Adipose tissue (tissue), 3 donors: Measurements from ENCODE around the gene ARID1B. TPM values are rescaled to one million over a fixed set of nuclear protein-coding genes. Genes with fewer than 3 reads are reported as not detected.
A peak's percentile ranks its signal among the peaks of the same experiment; 100 is the strongest.

ENCODE experiments used
- H3K27ac ChIP-seq: one replicate; pipeline ENCODE4 v1.5.1; 2013; ENCODE audit warnings: low read depth, low read length
- WGBS, 3 donors: extraction: QIAGEN DNeasy Blood & Tissue Kit; methylation state at CpG; one replicate each; pipeline ENCODE4 v1.1.7; 2013; 5-methylcytosine and 5-hydroxymethylcytosine counted together
- polyA plus RNA-seq, 3 donors: library from polyadenylated mRNA; stranded (reverse); fragments of 200-250 nt; gene quantifications; one replicate each; pipeline ENCODE4 v1.2.3, GENCODE V29; 2013
- donor health status: healthy with polysubstance abuse.
- donor health status: Bipolar disorder and iron deficiency.
- donor health status: healthy.

ARID1B gene
- polyA plus RNA-seq, 3 donors, result 14.0 to 29.2 (median 21.9) TPM

DNA sequence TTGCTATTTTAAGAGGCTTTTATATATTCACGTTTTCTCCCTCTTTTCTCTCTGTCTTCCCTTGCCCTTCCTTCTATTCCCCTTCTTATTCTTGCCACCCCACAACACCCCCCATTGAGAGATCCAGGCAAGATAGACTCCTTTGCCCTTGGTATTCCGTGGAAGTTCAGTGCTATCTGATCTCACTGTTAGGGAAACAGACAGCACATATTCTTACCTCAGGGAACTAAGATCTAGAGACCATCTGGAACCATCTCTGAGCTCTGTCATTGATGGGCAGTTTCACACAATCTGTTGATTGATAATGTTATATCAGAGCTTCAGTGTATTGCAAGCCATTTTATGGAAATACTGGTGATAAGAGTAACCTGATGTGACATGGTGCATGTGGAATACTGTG is 228.8 kb downstream of the ARID1B start:
- WGBS, 3 donors, result 43 to 82% (median 79%) methylated on average over 2 of the region's 2 CpGs
- H3K27ac ChIP-seq, result no peak overlapping the region

DNA sequence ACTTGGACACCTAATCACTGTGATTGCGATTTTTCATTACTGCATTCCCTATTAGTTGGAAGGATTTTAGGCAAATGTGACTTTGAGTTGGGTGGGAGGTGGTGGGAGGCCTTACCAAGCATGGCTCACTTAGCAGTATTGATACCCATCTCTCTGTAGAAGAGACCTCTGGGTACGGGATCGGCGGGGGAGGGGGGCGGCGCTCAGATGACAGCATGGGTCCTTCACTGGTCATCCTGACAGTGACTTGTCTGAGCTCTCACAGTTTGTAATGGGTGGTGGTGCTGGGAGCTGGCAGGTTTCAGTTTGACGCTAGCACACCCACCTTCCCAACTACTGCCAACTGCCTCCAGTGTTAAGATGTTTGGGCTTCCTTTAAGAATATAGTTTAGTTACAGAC is 231.4 kb downstream of the ARID1B start:
- 92 to 98% (median 95%) methylated on average over 7 of the region's 7 CpGs for WGBS, 3 donors
- no peak overlapping the region for H3K27ac ChIP-seq

- 79 to 97% (median 80%) methylated on average over 3 of the region's 3 CpGs for WGBS, 3 donors
Observed at GRCh38 chr6:157012355-157012754, 235.2 kb downstream of the ARID1B start.

DNA sequence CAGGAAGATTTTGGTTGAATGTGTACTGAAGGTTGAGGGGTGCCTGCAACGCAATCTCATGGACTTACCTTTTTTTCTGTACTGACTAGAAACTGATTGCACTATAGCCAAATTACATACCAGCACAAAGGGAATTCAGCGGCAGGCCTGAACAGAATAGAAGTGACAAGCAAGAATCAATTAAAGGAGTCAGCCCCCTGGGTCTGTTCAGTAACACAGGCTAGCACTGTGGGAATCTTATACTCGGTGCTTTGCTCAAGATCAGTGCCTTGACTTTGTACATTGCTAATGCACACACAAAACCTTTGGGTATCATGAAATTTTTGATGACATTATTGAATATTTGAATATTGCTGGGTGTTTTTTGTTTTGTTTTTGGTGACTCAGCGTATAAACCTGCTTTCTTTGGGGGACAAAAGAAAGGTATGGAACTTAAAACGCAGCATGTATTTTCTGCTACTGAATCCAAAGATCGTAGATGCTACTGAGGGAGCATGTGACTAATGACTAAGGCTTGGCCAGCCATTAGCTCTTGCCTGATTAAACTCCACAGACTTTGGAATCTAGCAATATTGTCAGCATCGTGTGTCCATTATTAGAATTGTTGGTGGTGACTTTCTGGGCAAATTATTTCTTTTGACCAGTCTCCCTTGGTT is 236.6 kb downstream of the ARID1B start:
- whole genome bisulfite sequencing, 3 donors, result 82 to 92% (median 87%) methylated on average over 7 of the region's 7 CpGs
- no peak overlapping the region for H3K27ac ChIP-seq

More at GRCh38 chr6:157012355-157012754, 235.2 kb downstream of the ARID1B start:
- H3K27ac ChIP-seq, result no peak overlapping the region

DNA sequence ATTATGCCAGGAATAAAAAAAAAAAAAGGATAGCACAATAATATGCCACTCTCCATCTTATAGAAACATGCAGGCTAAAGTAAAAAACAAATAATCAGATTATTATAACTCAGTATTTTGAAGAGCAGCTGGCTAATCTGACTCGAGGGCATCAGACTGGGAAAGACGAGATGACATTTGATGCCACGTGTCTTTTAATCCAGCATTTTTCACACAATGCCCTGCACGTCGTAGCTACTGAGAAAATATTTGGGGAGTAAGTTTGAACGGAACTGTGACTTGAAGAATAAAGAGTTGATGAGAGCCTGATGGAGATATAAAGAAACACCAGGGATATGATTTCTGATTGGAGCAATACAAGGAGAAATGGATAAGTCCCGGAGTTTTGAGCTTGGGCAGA is 237.7 kb downstream of the ARID1B start:
- H3K27ac ChIP-seq, result no peak overlapping the region
- WGBS, 3 donors, result 83 to 85% (median 84%) methylated on average over 7 of the region's 7 CpGs

DNA sequence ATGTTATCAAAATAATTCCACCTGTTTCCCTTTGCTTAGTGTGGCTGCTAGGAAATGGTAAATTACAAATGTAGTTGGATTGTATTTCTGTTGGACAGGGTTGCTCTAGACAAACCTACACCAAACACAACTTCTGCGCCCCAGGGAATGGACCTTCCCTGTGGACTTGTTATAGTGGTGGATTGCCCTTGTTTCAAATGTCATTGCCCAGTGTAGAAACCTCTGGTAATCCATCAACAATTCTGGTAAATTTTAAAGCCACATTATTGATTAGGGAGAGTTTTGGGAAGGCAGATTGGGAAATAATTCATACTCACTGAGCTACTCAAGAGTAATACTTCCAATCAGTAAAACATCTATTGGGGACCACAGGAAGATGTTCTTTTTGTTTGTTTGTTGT is 239.8 kb downstream of the ARID1B start:
- H3K27ac ChIP-seq, result no peak overlapping the region

DNA sequence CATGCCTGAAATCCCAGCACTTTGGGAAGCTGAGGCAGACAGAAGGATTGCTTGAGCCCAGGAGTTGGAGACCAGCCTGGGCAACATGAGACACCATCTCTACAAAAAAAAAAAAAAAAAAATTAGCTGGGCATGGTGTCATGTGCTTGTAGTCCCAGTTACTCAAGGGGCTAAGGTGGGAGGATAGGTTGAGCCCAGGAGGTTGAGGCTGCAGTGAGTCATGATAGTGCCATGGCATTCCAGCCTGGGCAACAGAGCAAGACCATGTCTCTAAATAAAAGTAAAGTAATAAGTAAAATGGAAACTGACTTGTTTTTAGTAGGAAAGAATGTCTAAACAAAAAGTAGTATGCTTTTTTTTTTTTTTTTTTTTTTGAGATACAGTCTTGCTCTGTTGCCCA is 240.7 kb downstream of the ARID1B start:
- no peak overlapping the region for H3K27ac ChIP-seq

More for the DNA sequence above, 239.8 kb downstream of the ARID1B start:
- 100% methylated on average over 1 of the region's 1 CpG for WGBS, 3 donors

DNA sequence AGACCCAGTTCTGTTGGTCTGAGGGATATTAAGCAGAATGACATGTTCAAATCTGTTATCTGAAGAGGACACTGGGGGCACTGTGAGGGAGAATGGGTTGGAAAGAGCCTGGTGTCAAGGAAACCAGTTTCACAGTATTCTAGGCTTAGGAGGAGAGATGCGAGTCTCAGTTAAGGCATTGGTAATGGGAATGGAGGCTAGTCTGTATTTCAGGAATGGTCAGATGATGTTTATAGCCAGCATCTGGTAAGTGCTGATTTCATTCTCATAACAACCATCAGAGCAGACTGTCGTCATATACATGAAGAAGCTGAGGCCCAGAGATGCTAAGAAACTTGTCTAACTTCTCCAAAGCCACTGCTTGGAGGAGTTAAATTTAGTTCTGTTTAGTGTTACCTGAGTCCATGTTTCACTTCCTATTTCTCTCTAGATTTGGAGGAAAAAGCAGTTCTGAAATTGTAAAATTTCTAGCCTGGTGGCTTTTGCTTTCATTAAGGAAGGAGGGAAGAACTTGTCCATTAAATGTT is 242.0 kb downstream of the ARID1B start:
- 85 to 88% (median 86%) methylated on average over 2 of the region's 2 CpGs for WGBS, 3 donors
- H3K27ac ChIP-seq, result no peak overlapping the region

- 63 to 83% (median 68%) methylated on average over 7 of the region's 7 CpGs for WGBS, 3 donors
- H3K27ac ChIP-seq, result no peak overlapping the region
Observed at GRCh38 chr6:157019733-157020132, 242.6 kb downstream of the ARID1B start.

DNA sequence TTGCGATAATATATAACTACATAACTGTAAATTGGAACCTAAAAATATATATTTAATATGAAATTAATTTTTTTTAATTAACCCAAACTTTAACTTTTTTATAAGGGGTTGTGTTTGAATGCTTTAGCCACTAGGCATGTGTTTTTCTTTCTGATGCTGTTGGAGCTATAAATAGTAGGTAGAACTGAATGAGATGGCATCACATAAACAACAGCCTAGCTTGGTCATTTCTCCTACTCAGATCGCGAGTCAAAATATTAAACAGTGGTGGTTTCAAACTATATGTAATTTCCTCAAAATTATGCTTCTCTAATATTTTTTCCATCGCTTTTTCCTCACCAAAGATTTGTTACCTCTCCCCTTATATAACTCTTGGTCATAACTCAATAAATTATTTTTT is 243.2 kb downstream of the ARID1B start:
- 24 to 41% (median 27%) methylated on average over 4 of the region's 4 CpGs for WGBS, 3 donors
- no peak overlapping the region for H3K27ac ChIP-seq

DNA sequence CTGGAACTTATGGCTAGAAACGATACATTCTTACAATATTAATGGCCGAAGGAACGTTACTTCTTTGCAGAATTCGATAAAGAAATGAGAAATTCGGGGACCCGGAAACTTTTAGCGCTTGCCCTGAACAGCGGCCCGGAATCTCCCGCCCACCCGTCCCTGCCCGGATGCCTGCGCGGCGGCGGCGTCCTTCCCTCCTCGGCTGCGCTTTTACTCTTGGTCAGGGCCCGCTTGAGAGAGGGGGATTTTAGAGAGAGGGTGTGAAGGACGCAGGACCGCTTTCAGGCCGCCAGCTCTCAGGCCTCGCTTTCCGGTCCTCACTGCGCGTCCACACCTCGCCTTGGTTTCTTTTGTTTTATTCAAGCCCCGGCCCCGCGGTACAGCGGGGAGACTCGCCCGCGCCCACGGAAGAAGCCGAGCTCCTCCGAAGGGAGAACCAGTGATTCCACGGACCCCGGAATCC is 243.7 kb downstream of the ARID1B start:
- H3K27ac ChIP-seq, result peak overlapping the region; percentile 96
- 0 to 1% (median 0%) methylated on average over 39 to 40 of the region's 40 CpGs for WGBS, 3 donors

DNA sequence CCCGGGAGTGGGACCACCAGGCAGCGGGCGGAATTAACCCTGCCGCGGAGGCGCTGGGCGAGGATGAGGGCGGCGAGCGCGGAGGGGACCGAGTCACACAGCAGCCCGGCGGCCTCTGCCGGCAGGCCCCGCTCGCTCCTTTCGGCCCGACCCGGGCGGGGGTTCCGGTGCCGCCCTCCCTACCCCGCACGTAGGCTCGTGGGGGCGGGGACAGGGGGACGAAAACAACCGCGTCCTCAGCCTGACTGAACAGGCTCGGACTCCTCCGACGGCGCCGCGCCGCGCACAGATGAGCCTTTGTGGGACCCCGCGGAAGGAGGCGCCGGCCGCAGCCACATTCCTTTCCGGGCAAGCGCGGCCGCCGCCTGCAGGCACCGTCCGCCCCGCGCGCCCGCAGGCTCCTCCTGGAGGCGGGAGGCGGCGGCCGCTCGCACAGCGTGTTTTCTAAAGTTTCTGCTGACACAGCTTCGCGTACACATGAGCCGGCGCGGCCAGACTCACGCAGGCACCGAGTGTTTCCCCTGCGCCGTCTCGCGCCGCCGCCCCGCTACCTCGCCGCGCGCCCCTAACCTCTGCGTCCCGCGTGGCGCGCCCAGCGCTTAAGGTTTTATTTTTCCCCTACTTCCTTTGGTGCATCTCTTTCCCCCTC is 244.3 kb downstream of the ARID1B start:
- 0% methylated on average over 63 to 84 of the region's 84 CpGs for WGBS, 3 donors
- peak overlapping the region; percentile 96 for H3K27ac ChIP-seq

DNA sequence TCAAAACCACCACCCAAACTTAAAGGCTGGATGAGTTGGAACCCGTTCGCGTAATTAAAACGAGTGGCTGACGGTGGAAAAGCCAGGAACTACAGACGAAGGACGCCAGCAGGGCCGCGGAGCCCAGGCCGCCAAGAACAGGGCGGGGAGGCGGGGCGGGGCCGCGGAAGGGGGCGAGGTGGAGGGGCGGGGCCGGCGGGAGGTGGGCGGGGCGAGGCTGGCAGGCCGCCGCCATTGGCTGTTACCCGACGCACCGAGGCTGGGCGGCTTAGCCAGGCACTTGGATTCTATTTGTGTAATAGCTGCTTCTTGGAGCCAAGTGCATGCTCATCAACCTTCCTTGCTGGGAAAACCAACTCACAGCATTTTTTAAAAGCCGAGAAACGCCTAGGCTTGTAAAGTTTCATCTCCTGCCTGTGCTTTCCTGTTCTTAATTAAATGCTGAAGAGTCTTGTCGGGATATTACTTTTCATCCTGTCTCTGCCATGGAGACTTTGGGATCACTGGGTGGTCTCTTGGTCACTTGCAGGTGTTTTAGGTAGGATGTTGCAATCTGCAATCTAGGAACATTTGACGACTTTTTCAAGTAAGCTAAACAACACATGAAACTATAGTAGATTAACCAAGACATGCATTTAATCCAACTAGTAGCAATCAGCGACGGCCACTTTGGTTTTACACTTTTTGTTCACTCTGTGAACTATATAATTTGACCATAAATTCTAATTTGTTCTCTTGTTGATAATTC is 245.0 kb downstream of the ARID1B start:
- WGBS, 3 donors, result 4 to 5% (median 5%) methylated on average over 30 to 33 of the region's 33 CpGs

DNA sequence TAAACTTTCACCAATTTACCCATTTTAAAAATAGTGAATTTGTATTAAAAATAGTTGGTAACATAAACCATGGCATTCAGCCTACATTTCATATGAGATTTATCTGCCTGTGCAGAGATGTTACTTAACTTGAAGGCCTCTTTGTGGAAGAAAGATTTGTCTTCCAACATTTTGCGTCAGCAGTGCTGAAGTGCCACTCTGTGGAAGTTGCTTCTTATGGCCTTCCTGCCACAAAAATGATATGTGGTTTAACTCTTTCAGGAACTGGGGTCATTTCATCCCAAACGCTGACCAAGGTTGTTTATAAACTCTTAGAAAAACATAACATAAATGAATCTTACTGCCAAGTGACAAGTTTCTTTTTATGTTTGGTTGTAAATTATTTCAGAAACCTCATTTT is 246.8 kb downstream of the ARID1B start:
- no peak overlapping the region for H3K27ac ChIP-seq
- 22 to 42% (median 40%) methylated on average over 2 of the region's 2 CpGs for WGBS, 3 donors

More for the DNA sequence above, 245.0 kb downstream of the ARID1B start:
- H3K27ac ChIP-seq, result peak overlapping the region; percentile 96

GRCh38 chr6:157024745-157025144 is 247.6 kb downstream of the ARID1B start:
- H3K27ac ChIP-seq, result no peak overlapping the region
- 52 to 91% (median 53%) methylated on average over 3 of the region's 3 CpGs for WGBS, 3 donors

DNA sequence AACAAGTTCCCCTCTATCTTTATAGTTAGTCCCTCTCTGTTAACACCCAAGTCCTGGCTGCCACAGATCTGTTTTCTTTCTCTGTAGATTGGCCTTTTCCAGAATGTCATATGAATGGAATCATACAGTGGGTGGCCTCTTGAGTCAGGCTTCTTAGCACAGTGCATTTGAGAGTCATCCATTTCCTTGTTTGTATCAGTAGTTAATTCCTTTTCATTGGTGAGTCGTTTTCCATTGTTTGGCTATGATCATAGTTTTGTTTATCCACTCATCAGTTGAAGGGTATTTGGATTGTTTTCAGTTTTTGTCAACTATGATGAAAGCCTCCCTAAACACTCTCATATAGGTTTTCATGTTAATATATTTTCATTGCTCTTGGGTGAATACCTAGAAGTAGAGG is 248.3 kb downstream of the ARID1B start:
- 54 to 96% (median 81%) methylated on average over 1 of the region's 1 CpG for WGBS, 3 donors
- H3K27ac ChIP-seq, result no peak overlapping the region

- no peak overlapping the region for H3K27ac ChIP-seq
- 89 to 94% (median 90%) methylated on average over 4 of the region's 4 CpGs for WGBS, 3 donors
Observed at GRCh38 chr6:157029980-157030690, 253.0 kb downstream of the ARID1B start.

GRCh38 chr6:157030755-157031154 is 253.6 kb downstream of the ARID1B start:
- 62 to 97% (median 90%) methylated on average over 10 of the region's 10 CpGs for WGBS, 3 donors

DNA sequence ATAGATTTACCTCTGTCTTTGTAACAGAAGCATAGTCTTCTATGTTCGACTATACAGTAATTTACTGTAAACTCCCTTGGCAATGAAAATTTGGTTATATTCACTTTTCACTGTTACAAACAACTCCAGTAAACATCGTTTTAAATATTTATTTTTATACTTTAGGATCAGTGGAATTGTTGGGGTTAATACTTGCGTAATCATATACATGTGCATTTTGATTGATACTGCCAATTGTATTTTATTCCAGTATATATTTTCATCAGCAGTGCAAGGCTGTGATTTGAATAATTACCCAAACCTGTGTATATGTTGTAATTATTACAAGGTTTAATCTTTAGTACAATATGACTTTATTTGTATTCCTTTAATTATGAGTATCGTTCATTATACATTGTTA is 255.7 kb downstream of the ARID1B start:
- H3K27ac ChIP-seq, result no peak overlapping the region
- 54 to 79% (median 58%) methylated on average over 4 of the region's 4 CpGs for whole genome bisulfite sequencing, 3 donors

More at GRCh38 chr6:157030755-157031154, 253.6 kb downstream of the ARID1B start:
- H3K27ac ChIP-seq, result no peak overlapping the region
